Measurements from ENCODE around the gene LRRN2. TPM values are rescaled to one million over a fixed set of nuclear protein-coding genes. Genes with fewer than 3 reads are reported as not detected.

LRRN2 gene
- total and polyA plus RNA-seq, 9 of the 15 experiments (the other 6 are each of a cell fraction or from before 2014, with no cell fraction given), result 0.05 TPM; not detected in 8

DNA sequence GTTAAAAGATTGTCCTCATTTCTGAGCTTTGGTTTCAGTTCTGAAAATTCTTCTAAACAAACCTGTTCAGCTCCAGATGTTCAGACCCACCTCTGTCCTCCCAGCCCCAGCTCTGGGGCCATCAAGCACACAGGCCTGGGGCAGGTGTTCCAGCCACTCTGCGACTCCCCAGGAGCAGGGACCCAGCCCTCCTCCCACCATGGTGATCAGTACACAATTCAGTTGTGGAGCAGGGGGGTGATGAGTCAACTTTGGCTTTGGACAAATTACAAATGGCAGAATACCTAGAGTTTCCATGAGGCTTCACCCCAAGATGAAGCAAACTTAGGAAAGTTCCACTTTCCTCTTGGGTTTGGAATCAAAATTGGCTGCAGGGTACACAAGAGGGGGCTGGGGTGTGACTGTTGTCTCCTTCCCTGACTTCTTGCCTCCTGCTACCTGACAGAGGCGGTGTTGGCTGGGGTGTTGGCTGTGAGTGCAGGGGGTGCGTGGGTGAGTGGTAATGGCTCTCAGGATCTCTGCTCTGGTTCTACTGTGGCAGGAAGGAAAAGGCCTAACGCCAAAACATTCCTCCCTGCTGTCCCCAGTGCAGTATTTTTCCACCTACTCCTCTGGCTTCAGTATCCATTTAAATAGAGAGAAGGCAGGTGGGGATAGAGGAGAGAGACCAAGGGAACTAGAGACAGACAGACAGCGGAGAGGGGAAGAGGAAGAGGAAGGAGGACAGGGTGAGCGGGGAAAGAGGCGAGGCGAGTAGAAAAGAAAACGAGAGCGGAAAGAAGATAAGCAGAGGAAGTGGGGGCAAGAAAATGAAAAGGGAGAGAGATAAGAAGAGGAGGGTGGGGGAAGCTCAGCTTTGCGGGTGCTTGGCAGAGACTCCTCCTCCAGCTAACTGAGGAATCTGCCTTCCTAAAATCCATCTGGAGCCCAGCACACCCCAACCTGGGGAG, 20.6 kb upstream of the LRRN2 start (continued):
- TF ChIP-seq ZNF318 (IDR thresholded peaks at IDR 0.05; ENCODE audit: borderline replicate concordance in 1 of 2, low read depth in 1 of 2), result peak in 1 of 2 experiments; percentile 51; a peak in 1 of 4 replicates
- TF ChIP-seq ZNF778 (CRISPR knock-in tag; IDR thresholded peaks at IDR 0.05), result no peak
- 0 out of 2 replicates have a peak, but pooled peaks have one; percentile 32 for TF ChIP-seq DNMT1 (IDR thresholded peaks at IDR 0.05)
- TF ChIP-seq HDAC1 (IDR thresholded peaks at IDR 0.05), result peak in 1 of 2 experiments; percentile 94; a peak in 2 of 4 replicates
- TF ChIP-seq ZNF717 (CRISPR knock-in tag; IDR thresholded peaks at IDR 0.05), result no peak
- peak; percentile 50; the same call in 1 of the 2 replicates for TF ChIP-seq RHOXF2B (CRISPR knock-in tag; conservative IDR thresholded peaks at IDR 0.05)
- no peak for TF ChIP-seq ATF1 (CRISPR knock-in tag; IDR thresholded peaks at IDR 0.05)
- TF ChIP-seq ATF1 (tag; IDR thresholded peaks at IDR 0.05), result peak; percentile 8
- 0 out of 2 replicates have a peak, but pooled peaks have one; percentile 37 for TF ChIP-seq SMAD3 (CRISPR knock-in tag; conservative IDR thresholded peaks at IDR 0.05)
- peak; percentile 40 for TF ChIP-seq IRF9 (tag; IDR thresholded peaks at IDR 0.05)
- TF ChIP-seq ZNF695 (CRISPR knock-in tag; IDR thresholded peaks at IDR 0.05), result no peak

All from K562 (cell line).